GM21360 (cell line): Measurements from ENCODE around the gene MYH1.

ENCODE experiments used
- ATAC-seq: cut with Tn5 transposase; IDR thresholded peaks from one replicate; pipeline ENCODE4 v1.9.1; 2021; ENCODE audit warnings: mild to moderate bottlenecking, moderate library complexity; ENCODE audit not compliant: unreplicated experiment

Gene MYH1

GRCh38 chr17:10492004-10492403 is 26.3 kb downstream of the MYH1 start:
- no peak for ATAC-seq

- ATAC-seq = no peak
Observed at GRCh38 chr17:10482252-10482651, 36.1 kb downstream of the MYH1 start.

GRCh38 chr17:10477701-10478100 is 40.6 kb downstream of the MYH1 start:
- no peak for ATAC-seq

- ATAC-seq = no peak
Observed at GRCh38 chr17:10474536-10474935, 43.8 kb downstream of the MYH1 start.

GRCh38 chr17:10471858-10472257 is 46.5 kb downstream of the MYH1 start:
- no peak for ATAC-seq

DNA sequence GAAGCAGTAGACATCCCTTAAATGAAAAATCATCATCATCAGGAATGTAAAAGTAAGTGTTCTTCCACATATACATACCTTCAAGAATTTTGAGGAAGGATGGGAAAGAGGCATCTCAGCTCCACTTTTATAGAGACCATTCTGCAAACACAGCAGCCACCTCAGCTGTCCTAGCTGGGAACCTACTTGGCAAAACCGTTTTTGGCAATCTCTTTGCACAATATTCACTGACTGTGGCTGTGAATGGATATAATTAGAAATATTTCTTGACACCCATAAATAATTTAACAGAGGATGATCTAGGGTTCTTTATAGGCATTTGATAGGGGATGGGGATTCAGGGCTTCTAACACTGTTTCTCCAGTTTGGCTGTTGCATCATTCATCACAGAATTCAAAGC is 48.9 kb downstream of the MYH1 start, which contains the start of gene MYH4:
TSS of gene MYH4 (minus strand) at position 101 of the 400 bp plus-strand sequence. CDS start 2,814 bp downstream, outside the sequence.
- ATAC-seq = no peak

- no peak for ATAC-seq
Observed at GRCh38 chr17:10463402-10463801, 54.9 kb downstream of the MYH1 start.

DNA sequence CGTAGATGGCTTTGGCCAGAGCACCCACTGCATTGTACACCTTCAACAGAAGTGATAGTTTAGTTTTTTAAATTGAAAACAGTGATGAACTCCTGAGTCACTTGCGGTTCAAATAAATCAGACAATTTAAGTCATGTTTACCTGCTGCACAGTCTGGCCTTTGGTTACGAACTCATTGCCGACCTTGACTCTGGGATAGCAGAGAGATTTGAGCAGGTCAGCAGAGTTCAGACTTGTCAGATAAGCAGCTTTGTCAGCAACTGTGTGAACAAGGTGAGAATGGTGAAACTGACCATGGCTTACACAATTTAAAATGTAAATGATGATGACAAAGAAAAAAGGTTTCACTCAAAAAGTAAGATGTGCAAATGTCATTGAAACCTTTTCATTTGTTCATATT is 58.3 kb downstream of the MYH1 start:
- ATAC-seq = no peak

DNA sequence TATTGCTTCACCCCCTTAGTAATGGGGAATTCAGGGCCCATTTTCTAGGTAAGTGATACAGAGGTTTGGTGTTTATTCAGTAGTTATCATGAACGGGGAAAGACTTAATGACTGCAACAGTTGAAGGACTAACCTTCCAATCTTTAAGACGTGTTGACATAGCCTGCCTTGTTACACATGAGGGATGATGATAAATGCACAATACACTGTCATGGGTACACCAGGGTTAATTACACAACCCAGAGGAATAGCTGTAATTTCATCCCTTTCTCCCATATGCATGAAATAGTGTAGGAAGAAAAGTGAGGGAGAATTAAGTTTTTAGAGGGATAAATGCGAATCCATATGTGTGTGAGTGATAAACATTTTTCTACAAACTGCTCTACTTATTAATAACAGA is 59.6 kb downstream of the MYH1 start:
- no peak for ATAC-seq

DNA sequence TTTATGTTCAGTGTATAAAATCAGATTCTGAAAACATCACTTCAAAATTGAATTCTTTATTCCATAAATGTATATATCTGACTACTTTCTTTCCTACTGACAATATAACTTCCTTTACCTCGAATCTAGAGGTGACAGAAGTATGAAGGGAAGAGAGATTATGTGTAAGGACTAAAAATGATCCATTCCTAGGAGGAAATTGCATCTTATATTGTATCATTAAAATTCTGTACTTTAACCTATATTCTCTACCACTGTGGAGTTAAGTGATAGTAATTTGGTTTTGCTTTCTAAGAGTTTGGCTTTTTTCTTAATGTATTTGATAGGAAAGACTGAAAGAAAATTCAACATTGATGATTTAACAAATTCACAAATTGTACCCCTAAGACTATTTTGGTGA is 60.4 kb downstream of the MYH1 start:
- no peak for ATAC-seq

DNA sequence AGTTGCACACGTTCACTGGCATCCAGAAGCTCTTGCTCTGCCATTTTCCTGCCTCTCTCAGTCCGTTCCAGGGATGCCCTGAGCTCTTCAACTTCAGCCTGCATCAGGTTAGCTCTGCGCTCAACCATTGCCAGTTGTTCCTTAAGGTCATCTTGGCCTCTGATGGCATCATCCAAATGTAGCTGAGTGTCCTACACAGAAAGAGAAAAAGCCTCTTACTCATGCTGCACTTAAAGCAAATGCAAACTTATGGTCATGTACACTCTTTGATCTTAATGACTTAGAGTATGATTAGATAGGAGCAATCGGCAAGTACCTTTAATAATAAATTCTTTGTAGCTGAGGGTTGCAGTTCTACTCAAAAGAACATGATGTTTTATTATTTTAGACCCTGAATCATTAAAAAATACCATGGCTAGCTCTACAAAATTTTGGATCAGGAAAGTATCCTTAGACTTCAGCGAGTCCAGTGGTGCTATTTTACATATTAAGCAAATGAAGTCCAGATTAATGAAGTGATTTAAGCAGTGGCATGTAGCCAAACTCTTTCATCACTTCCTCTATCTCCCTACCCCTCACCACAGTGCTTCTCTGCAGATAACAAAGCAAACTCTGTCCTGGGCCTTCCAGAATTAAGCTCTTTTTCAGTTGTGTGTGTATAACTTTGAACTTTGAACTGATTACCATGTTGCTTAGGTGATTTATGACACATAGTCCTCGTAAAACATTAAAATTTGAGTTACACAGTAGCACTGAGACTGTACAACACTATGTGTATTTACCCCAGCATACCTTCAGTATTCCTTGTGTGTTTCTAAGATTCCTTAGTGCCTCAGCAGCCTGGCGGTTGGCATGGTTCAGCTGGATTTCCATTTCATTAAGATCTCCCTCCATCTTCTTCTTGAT is 71.1 kb downstream of the MYH1 start:
- ATAC-seq = no peak
